KBM-7 (cell line): Measurements from ENCODE around the gene TOM1L2.
A peak's percentile ranks its signal among the peaks of the same experiment; 100 is the strongest.

Experiments
- DNase-seq: peaks from one replicate; pipeline ENCODE4 v3.0.0-alpha.2; 2015
- in situ Hi-C: fragments of 300-500 bp; cut with MboI; formaldehyde crosslinking; loops from 2 replicates; pipeline ENCODE4 v1.14.3; 2020; ENCODE audit warnings: low sequenced_read_pairs, low pct_unique_long_range_greater_than_20kb, mixed read lengths

Gene TOM1L2

DNA sequence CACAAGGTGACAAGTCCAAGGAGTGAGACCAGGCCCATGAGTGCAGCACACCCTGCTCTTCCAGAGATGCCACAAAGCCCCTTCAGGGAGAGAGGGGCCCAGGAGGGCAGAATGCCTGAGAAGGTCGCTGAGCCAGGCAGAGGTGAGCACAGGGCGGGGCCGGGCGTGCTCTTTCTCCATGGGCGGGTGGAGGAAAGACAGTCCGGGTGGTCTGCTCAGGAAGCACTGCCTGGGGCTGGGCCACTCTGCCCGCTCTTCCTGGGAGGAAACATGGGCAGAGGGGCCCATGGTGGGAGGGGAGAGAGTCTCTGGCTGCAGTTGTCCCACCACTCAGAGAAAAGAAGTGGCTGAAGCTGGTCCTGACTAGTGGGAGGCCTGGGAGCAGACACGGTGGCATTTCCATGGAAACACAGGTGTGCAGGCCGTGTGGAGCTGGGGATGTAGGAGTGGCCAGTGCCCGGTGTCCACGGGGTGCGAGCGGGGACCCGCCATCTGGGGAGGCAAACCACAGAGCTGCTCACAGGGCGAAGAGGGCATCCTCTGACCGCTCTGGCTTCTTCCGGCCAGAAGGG, 125.0 kb downstream of the TOM1L2 start:
- no peak for DNase-seq
- in situ Hi-C loops: no loop called here

DNA sequence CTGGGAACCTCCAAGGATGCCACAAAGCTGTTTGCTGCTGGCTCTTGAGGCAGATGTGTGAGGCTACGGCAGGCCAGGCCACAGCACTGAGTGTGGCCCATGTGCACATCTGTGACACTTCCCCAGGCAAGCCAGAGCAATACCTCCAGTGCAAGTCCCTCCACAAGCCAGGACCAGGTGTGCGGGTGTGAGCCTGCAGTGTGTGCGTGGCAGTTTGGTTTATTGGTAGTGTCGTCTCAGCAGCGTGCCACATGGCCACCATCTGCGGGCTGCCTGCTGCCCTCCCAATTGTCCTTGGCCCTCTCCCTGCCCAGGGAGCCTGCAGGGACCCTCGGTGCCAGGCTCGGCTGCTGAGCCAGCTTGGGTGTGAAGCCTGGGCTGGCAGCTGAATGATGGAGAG, 125.6 kb downstream of the TOM1L2 start:
- no peak for DNase-seq
- in situ Hi-C loops: no loop called here

DNA sequence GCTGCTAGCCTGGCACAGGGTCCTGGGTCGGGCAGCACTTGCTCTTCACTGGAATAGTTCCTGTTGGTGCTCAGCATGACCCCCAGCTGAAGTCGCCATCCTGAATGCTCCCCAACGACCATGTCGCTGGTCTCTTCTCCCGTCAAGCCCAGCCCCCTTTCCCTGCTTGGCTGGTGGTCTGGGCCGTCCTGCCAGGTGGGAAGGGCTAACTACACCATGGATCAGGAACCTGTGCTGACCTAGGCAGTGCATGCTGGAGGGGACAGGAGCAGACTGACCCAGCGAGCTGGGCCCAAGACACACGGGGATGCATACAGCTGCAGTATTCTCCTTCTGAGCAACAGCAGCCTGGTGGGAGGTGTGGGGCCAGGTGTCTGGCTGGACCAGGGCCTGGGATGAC, 126.2 kb downstream of the TOM1L2 start:
- in situ Hi-C loops: no loop called here
- no peak for DNase-seq

DNA sequence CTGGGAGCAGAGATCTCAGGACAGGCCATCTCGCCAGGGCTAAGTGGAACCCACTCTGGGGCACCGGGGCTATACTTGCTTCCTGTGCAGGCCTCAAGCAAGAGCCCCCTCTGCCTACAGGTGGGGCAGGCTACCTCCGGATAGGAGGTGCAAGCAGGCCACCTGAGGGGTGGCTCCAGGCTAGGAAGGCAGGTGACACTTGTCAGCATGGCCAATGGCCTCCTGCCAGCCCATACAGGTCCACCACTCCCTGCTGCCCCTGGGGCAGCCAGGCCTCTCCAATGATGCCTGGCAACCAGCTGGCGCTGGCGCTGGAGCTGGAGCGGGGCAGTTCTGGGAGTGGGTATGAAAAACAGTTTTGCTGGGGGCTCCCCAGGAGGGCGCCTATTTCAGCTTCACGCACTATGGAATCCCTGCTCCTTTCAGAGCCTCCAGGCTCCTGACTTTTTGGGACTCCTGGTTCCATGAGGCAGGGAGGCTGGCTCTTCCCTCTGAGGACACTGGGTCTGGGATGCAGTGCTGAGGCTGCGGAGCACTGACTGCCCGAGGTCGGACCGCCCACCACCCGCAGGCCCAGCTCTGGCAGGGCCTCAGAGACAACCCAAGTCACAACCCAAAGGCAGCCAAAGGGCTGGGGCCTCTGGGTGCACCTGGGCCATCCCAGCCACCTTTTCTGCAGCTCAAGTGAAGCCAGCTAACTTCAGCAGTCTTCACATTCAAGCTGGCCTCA, 127.0 kb downstream of the TOM1L2 start:
- in situ Hi-C loops: no loop called here
- DNase-seq: no peak

- DNase-seq: no peak
- in situ Hi-C loops: no loop called here
Observed at GRCh38 chr17:17844500-17844899, 127.7 kb downstream of the TOM1L2 start.

DNA sequence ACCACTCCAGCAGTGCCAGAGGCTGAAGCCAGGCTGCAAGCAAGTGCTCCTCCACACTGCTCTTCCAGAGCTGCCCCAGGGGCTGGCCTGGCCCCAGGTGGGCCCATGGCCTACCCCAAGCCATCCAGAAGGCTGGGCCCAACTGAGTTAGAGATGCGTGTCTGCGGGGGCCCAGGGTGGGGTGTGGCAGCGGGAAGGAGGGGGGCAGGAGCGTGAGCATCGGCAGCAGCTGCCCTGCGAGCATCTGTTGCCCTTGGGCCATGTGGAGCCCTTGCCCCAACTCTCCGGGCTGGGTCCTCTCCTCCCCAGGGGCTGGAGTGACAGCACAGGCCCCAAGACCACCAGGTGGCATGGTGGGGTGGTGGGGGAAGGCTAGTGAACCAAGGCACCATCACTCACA, 128.1 kb downstream of the TOM1L2 start:
- DNase-seq: no peak
- in situ Hi-C loops: no loop called here

GRCh38 chr17:17843096-17843495, 129.1 kb downstream of the TOM1L2 start:
- in situ Hi-C loops: no loop called here
- DNase-seq: no peak

DNA sequence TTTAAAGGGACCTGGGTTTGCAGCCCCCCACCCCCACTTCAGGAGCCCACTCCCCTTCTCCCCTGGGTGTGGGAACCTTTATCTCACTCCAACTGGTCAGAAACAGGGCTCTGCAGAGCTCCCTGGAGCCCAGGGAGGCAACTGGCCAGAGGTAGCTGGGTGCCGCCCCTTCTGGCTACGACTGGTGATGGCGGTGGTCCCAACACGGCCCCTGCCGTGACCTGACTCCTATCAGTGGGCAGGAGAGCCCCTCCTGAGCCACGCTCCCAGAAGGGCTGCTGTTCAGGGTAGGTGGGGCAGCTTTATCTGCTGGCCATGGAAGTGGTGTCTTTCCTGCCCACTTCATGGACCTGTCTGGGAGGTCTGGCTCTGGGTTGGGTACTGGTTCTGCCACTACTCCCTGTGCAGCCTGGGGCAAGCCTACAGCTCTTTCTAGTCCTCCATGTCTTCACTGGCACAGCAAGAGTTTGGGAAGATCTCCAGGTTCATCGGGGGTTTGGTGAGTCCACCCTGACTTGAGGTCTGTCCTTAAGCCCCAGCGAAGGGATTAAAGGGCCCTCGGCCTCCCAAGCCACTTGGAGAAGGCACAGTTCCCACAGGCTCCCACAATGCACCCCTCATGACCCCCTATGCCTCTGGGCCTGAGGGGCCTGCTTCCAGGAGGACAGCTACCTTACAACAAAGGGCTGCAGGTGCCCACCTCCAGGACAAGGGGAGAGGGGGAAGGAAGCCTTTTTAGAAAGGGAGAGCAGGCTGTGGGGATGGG, 129.9 kb downstream of the TOM1L2 start:
- DNase-seq: no peak
- in situ Hi-C loops: no loop called here

- in situ Hi-C loops: no loop called here
- DNase-seq: peak; percentile 42
Observed at GRCh38 chr17:17841601-17842025, 130.6 kb downstream of the TOM1L2 start.

GRCh38 chr17:17840751-17841591, 131.2 kb downstream of the TOM1L2 start:
- DNase-seq: no peak
- in situ Hi-C loops: no loop called here

GRCh38 chr17:17839791-17840707, 132.2 kb downstream of the TOM1L2 start:
- in situ Hi-C loops: no loop called here
- peak; percentile 85 for DNase-seq

DNA sequence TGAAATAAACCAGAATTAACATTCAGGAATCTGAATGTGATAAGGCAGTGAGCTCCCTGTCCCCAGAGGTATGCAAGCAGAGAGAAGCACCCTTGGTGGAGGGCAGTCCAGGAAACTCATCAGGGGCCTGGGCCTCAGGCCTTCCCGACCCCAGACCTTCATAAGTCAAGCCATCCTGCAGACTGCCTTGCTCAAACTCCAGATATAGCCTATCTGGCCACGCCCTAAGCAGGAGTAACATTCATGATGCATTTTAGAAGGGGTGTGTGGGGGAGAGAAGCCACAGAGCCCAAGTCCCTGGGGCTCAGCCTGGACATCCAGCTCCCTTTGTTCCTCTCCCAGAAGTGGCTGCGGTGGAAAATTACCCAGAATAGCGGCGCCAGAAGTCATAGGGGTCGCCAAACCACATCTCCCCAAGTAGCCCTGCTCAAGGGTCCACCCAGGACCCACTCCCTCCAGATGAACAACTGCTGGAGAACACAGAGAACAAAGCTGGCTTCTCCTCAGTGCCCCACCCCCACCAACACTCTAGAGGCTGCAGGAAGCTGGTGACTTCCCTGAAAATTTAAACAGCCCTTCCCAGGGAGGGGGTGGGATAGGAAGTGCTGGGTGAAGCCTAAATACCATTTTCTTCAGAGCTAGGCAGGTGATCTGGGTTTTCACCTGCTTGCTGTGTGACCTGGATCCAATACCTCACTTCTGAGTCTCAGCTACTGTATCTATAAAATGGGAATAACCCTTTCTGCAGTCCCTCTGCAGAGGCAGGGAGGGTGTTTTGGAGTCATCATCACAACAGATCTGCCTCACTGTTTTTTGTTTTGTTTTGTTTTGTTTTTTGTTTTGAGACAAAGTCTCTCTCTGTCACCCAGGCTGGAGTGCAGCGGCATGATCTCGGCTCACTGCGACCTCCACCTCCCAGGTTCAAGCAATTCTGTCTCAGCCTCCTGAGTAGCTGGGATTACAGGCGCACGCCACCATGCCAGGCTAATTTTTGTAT, 133.9 kb downstream of the TOM1L2 start:
- in situ Hi-C loops: no loop called here
- DNase-seq: peak; percentile 83

GRCh38 chr17:17837380-17837821, 134.8 kb downstream of the TOM1L2 start:
- in situ Hi-C loops: no loop called here

GRCh38 chr17:17836818-17837379, 135.3 kb downstream of the TOM1L2 start, which contains the start of gene SREBF1:
Gene SREBF1 (minus strand): TSS chr17:17836986. CDS start chr17:17836817, 169 bp downstream.
- DNase-seq: peak; percentile 59

More at GRCh38 chr17:17837380-17837821, 134.8 kb downstream of the TOM1L2 start:
- peak; percentile 52 for DNase-seq

GRCh38 chr17:17836250-17836817, 135.9 kb downstream of the TOM1L2 start:
- peak; percentile 95 for DNase-seq
- in situ Hi-C loops: no loop called here

More at GRCh38 chr17:17836818-17837379, 135.3 kb downstream of the TOM1L2 start, which contains the start of gene SREBF1:
- in situ Hi-C loops: no loop called here
